ENCODE measurements around the gene KDM8.

- TF ChIP-seq CTCF (IDR thresholded peaks at IDR 0.05; ENCODE audit: insufficient read depth, low read depth, low read length) (no peak), EZH2 (IDR thresholded peaks at IDR 0.05; ENCODE audit: insufficient read depth, low read length) (no peak)
Observed at GRCh38 chr16:27199736-27200135, 3.6 kb upstream of the KDM8 start.
